GM18526 (cell line): Measurements from ENCODE around the gene CDC6.

Experiments used
- POLR2A ChIP-seq: IDR thresholded peaks from 3 replicates; pipeline ENCODE4 v1.6.1; 2011; ENCODE audit not compliant: insufficient read length; ENCODE audit errors: extremely low read depth

Gene CDC6

GRCh38 chr17:40303708-40304551 is 16.3 kb downstream of the CDC6 start:
- TF ChIP-seq POLR2A = no peak

- TF ChIP-seq POLR2A = no peak
These were observed 18.7 kb downstream of the CDC6 start for GRCh38 chr17:40306395-40306794.

- TF ChIP-seq POLR2A = no peak
These were observed 19.5 kb downstream of the CDC6 start for GRCh38 chr17:40307001-40307730.

- no peak for TF ChIP-seq POLR2A
These were observed 20.1 kb downstream of the CDC6 start for GRCh38 chr17:40307740-40308239.

- no peak for TF ChIP-seq POLR2A
These were observed 21.6 kb downstream of the CDC6 start, which contains the start of gene RARA for GRCh38 chr17:40309031-40309948. Gene RARA, plus strand, starts transcription at chr17:40309180. Its CDS starts 22,039 bp downstream, at chr17:40331219.

- TF ChIP-seq POLR2A = no peak
These were observed 22.4 kb downstream of the CDC6 start for GRCh38 chr17:40309949-40310510.

GRCh38 chr17:40310882-40311391 is 23.3 kb downstream of the CDC6 start:
- no peak for TF ChIP-seq POLR2A

GRCh38 chr17:40311575-40311974 is 23.9 kb downstream of the CDC6 start:
- TF ChIP-seq POLR2A = no peak

GRCh38 chr17:40312131-40312731 is 24.6 kb downstream of the CDC6 start:
- no peak for TF ChIP-seq POLR2A

- no peak for TF ChIP-seq POLR2A
These were observed 25.4 kb downstream of the CDC6 start for GRCh38 chr17:40312893-40313667.

GRCh38 chr17:40313668-40314583 is 26.2 kb downstream of the CDC6 start:
- no peak for TF ChIP-seq POLR2A

GRCh38 chr17:40314584-40314956 is 26.9 kb downstream of the CDC6 start:
- no peak for TF ChIP-seq POLR2A
